Measurements from ENCODE around the gene SLC7A6OS. TPM values are rescaled to one million over a fixed set of nuclear protein-coding genes. Genes with fewer than 3 reads are reported as not detected.

Gene SLC7A6OS
- total RNA-seq, 1 donor from 2014 or later, result 14.2 TPM

GRCh38 chr16:68285683-68286082, 25.1 kb downstream of the SLC7A6OS start:
- ATAC-seq (no peak), DNase-seq (no peak)
- intact Hi-C loops (cut with micrococcal nuclease), result no loop called here

DNA sequence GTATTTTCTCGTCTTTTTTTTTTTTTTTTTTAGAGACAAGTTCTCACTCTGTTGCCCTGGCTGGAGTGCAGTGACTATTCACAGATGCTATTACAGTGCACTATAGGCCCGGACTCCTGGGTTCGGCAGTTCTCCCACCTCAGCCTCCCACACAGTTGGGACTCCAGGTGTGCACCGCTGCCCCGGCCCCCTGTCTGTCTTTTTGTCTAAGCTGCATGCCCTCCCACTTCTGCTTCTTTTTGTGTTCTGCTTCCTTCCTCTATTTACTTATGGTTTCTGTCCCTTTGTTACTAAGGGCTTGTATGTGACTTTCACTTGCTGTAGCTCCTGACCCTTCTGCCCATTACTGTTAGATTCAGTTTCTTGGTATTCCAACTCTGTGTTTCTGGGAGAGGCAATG, 25.9 kb downstream of the SLC7A6OS start:
- intact Hi-C loops (cut with micrococcal nuclease), result no loop called here
- no peak for DNase-seq
- ATAC-seq, result no peak

DNA sequence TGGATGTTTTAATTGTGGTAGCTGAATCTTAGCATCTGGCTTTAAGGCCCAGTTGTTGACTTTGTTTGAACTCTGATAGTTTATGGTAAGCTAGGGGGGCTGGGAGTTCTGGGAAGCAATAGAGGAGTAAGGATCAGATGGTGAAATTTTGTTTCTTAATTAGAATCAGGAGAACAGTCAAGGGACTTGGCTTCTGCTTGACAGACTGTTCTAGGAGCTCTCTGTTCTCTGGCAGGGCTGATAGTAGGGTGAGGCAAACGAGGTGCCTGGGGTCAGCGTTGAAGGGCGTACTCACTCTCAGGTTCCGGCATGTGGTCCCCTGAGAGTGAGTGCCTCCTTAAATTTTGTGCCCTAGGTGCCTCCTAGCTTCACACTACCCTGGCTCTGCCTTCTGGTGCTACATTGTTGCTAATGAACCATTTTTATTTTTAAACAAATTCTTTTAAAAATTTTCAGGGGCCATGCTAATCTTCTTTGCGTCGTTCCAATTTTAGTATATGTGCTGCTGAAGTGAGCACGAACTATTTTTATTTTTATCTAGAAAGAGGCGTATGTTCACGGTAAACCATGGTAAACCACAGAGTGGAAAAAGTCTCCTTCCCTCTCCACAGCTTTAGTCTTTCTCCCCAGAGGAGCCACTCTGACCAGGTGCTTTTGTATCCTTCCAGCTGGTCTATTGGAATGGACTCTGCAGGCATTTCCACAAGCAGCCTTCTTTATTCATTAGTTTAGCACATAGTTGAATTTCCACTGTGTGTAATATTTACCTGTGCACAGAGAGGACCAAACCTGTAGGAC, 26.7 kb downstream of the SLC7A6OS start:
- intact Hi-C loops (cut with micrococcal nuclease), result no loop called here
- ATAC-seq (peak; percentile 80), DNase-seq (peak; percentile 47)

DNA sequence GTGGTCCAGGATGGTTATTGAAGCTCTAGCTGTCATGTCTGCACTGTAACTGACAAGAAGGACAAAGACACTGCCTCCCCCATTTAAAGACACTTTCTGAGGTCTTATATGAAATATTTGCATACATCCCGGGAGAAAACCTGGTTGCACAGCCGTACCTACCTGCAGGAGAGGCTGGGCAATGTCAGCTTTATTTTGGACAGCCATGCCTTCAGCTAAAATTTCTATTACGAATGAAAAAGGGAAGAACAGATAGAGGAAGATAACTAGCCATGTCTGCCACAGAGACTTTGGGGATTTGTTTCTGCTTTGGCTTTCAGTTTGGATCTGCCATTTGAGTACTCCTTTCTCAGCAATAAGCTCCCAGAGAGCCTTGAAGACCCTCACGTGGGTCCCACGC, 27.4 kb downstream of the SLC7A6OS start:
- ATAC-seq, result no peak
- DNase-seq, result no peak
- intact Hi-C loops (cut with micrococcal nuclease), result no loop called here

GRCh38 chr16:68282064-68282452, 28.7 kb downstream of the SLC7A6OS start:
- DNase-seq (no peak), ATAC-seq (no peak)
- intact Hi-C loops (cut with micrococcal nuclease), result no loop called here

- ATAC-seq, result no peak
- intact Hi-C loops (cut with micrococcal nuclease), result no loop called here
- no peak for DNase-seq
Observed at GRCh38 chr16:68281368-68282063, 29.2 kb downstream of the SLC7A6OS start.

- DNase-seq (no peak), ATAC-seq (no peak)
- intact Hi-C loops (cut with micrococcal nuclease), result no loop called here
Observed at GRCh38 chr16:68279726-68280558, 30.8 kb downstream of the SLC7A6OS start.

DNA sequence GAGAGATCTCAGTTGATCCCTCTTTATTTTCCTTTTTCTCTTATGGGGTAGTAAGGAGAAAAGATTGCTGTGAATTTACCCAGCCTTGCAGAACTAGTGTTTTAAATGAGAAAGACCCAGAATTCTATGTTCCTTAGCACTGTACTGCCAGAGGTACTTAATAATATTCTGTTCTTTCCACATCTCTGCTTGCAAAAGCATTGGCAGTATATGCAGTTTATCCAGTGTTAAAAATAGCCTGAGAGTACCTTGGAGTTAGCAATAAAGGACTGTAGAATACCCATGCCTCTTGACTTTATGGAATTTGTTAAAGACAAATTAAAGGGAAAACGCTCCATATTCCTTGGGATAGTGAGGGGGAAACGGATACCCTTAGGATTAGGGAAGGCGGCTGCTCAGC, 34.5 kb downstream of the SLC7A6OS start:
- ATAC-seq (peak; percentile 70), DNase-seq (no peak)
- intact Hi-C loops (cut with micrococcal nuclease), result no loop called here

- no peak for DNase-seq
- intact Hi-C loops (cut with micrococcal nuclease), result no loop called here
- ATAC-seq, result no peak
Observed at GRCh38 chr16:68275611-68276191, 35.0 kb downstream of the SLC7A6OS start.

DNA sequence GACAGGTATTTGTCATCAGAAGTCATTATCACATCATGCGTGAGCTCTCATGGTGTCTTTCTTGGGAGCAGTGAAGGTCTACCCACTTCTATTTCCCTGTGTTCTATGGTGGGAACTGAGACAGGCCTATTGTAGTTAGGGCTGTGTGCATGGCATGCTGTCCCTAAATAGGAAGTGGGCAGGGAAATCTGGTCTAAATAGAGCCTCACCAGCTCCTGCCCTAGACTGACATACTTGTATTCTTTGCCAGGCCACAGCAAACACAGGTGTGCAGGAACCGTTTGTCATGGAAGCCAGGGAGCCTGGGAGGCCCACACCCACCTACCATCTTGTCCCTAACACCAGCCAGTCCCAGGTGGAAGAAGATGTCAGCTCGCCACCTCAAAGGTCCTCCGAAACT, 36.3 kb downstream of the SLC7A6OS start:
- ATAC-seq (peak; percentile 65), DNase-seq (no peak)
- intact Hi-C loops (cut with micrococcal nuclease), result no loop called here

DNA sequence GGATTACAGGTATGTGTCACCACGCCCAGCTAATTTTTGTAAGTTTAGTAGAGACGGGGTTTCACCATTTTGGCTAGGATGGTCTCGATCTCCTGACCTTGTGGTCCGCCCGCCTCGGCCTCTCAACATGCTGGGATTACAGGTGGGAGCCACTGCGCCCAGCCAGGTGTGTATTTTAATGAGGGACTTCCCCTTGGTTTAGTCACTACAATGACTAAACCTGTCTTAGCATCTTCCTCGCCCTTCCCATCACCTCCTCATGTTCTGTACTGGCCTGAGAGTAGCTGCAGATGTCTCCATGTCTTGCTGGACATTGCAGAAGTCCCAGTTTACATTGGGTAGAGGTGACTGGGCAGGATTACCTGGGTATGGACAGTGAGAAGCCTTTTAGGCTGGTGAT, 36.9 kb downstream of the SLC7A6OS start:
- ATAC-seq (no peak), DNase-seq (no peak)
- intact Hi-C loops (cut with micrococcal nuclease), result no loop called here

- ATAC-seq (no peak), DNase-seq (no peak)
- intact Hi-C loops (cut with micrococcal nuclease), result no loop called here
Observed at GRCh38 chr16:68273459-68273858, 37.3 kb downstream of the SLC7A6OS start.

DNA sequence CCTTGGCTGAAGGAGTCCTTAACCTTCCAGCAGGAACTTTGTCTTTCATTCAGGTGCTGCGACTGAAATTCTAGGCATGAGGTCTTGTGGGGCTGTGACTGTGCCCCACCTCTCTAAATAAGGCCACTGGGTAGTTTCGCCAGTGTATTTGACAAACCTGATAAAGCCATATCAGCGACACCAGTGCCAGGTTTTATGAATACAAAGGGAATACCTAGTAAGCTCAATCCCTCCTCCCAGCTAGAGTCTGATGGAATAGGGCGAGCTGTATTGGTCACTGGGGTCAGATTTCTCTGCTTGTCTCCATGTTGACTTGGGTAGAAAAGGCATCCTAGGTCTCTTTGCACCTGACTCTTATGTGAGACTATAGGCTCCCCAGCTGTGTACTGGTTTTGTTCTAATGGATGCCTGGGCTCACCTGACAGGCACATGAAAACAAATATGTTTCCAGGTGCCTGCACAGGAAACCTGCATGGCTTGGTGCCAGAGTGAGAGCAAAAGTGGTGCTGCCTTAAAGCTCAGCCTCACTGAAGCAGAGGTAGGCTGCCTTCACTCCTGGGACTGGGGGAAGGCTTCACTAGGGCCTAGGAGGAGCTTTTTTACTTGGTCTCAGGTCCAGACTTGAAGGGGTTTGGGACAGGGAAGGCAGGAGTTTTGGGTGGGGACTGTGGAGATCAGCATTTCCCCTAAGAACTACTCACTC, 38.1 kb downstream of the SLC7A6OS start:
- intact Hi-C loops (cut with micrococcal nuclease), result no loop called here
- ATAC-seq (peak; percentile 1), DNase-seq (no peak)

DNA sequence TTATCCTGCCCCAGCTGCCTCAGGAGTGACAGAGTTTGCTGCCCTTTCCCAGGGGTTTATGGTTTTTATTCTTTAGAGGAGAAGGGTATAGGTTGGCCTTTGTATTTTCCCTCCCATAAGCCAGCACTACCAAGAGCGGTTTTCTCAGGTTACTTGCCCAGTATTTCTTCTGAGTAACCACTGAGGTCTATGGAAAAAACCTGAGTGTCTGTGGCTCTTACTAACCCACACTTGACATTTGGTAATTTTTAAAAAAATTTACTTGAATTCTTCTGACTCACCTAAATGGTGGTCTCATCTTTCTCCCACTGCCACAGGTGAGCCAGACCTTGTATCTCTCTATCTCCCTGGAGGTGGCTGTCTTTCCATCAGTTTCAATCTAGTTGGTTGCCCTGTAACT, 40.4 kb downstream of the SLC7A6OS start:
- ATAC-seq, result no peak
- no peak for DNase-seq
- intact Hi-C loops (cut with micrococcal nuclease), result no loop called here

DNA sequence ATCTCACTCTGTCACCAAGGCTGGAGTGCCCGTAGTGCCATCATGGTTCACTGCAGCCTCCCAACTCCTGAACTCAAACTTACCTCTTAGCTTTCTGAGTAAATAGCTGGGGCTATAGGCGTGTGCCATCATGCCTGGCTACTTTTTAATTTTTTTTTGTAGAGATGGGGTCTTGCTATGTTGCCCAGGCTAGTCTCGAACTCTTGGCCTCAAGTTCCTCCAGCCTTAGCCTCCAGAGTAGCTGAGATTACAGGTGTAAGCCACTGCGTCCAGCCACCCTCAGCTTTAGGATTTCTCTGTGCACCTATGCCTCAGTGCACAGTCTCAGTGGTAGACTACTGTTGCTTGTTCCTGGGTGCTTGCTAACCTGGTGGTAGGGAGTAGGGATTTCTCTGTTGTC, 41.0 kb downstream of the SLC7A6OS start:
- intact Hi-C loops (cut with micrococcal nuclease), result loop anchor here (5.0 kb wide), 1 partner anchor 43 kb away; the partner anchor contains the start of genes PRMT7 and SLC7A6OS
- ATAC-seq (no peak), DNase-seq (no peak)

GRCh38 chr16:68267612-68268405, 42.9 kb downstream of the SLC7A6OS start:
- no peak for DNase-seq
- intact Hi-C loops (cut with micrococcal nuclease), result loop anchor here (5.0 kb wide), 1 partner anchor 44 kb away; the partner anchor contains the start of genes PRMT7 and SLC7A6OS
- no peak for ATAC-seq

DNA sequence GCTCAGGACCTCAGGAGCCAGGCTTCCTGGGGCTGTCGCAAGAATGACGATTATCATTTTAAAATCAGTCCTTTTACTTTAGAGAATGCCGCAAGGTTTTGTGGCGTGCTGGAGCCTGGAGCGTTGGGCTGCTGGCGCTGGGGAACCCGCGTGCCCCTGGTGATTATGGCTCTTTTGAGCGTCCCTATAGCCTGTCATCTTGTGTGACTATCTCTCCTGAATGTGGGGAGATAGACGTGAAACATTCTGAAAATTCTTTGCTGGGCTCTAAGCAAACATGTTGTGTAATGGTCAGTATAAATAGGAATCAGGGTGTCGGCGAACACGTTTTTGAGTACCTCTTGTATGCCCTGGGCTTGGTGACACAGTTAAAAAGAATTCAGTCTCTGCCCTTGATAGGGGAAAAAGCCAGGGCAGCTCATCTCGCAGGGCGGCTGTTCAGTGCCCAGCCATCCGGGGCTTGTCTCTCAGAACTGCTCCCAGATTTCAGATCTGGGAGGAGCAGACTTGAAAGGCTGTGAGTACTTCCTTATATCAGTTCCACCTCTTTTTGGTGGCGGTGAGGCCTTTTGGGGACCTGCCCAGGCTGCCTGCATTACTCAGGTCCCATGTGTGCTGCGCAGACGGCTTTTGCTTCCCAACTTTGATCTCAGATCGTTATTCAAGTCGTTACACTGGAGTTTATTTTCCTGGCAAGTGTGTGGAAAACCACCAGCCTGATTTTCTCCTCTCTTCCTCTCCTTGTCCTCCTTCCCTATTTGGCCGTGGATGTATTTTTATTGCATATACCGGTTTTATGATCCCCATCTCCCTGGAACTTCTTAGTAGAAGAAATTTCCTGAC, 45.4 kb downstream of the SLC7A6OS start:
- intact Hi-C loops (cut with micrococcal nuclease), result loop anchor here (5.0 kb wide), 1 partner anchor 47 kb away; the partner anchor contains the start of genes PRMT7 and SLC7A6OS
- peak; percentile 66 for ATAC-seq
- DNase-seq, result peak; percentile 71
